ENCODE measurements around the gene DNMT3B. TPM values are rescaled to one million over a fixed set of nuclear protein-coding genes. Genes with fewer than 3 reads are reported as not detected.
"Not testable (repeated sequence)": the region's sequence is repeated elsewhere in the genome, so short reads cannot be mapped to it uniquely, and the experiment has no call there.

Gene DNMT3B
- total and polyA plus RNA-seq, 4 donors = 0.26 to 2.8 (median 0.60) TPM

DNA sequence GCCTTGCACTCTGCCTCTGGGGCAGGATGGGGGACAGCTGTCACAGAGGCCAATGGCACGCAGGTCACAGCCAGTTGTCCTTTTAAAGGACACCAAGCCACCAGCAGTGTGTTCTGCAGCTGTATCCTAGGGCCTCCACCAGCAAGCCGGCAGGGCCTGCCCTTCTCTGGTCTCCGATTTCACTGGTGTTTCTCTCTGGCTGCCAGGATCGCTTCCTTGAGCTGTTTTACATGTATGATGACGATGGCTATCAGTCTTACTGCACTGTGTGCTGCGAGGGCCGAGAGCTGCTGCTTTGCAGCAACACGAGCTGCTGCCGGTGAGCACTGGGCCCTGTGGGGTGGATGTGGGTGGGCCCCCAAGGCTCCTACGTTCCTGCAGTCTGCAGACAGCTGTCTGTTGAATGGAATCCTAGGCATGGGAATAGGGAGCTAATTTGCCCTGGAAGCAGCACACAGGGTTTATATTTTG is 34.8 kb downstream of the DNMT3B start:
- H3K4me1 ChIP-seq (ENCODE audit: control insufficient read depth in 4 of 4, insufficient read depth in 4 of 4, low read length in 3 of 4) = no peaks in the 10 kb centered on the region
- no peak overlapping the region for H3K27ac ChIP-seq (ENCODE audit: low read depth in 1 of 2, low read length in 2 of 2)
- H3K4me3 ChIP-seq (ENCODE audit: low read depth in 1 of 3, low read length in 3 of 3) = no peak overlapping the region
- H3K36me3 ChIP-seq (ENCODE audit: control insufficient read depth in 4 of 4, insufficient read depth in 3 of 4, low read depth in 1 of 4, low read length in 3 of 4) = peaks cover 0 to 7% (median 3%) of the 10 kb centered on the region in 4 donors
- H3K27me3 ChIP-seq (ENCODE audit: control insufficient read depth in 4 of 4, insufficient read depth in 4 of 4, low read length in 3 of 4) = no peaks in the 10 kb centered on the region
- DNase-seq (ENCODE audit: low spot score) = no peak
- no peaks in the 10 kb centered on the region for H3K9me3 ChIP-seq (ENCODE audit: control insufficient read depth in 4 of 4, low read length in 3 of 4)
- WGBS = 88% methylated on average over 10 of the region's 10 CpGs
- TF ChIP-seq GABPA (IDR thresholded peaks at IDR 0.05 in 1 of 2, conservative IDR thresholded peaks at IDR 0.05 in 1 of 2) = no peak
- TF ChIP-seq EGR1 (IDR thresholded peaks at IDR 0.05; ENCODE audit: low read depth in 2 of 2) = no peak
- TF ChIP-seq RXRA (IDR thresholded peaks at IDR 0.05) = peak; percentile 21 to 56
- no peak for TF ChIP-seq HNF4A (conservative IDR thresholded peaks at IDR 0.05)
- no peak overlapping the region for H3K9ac ChIP-seq (ENCODE audit: low read depth in 1 of 2, low read length in 2 of 2)

GRCh38 chr20:32797571-32797970 is 35.4 kb downstream of the DNMT3B start:
- H3K36me3 ChIP-seq (ENCODE audit: control insufficient read depth in 4 of 4, insufficient read depth in 3 of 4, low read depth in 1 of 4, low read length in 3 of 4); H3K4me3 ChIP-seq (ENCODE audit: low read depth in 1 of 3, low read length in 3 of 3); H3K9ac ChIP-seq (ENCODE audit: low read depth in 1 of 2, low read length in 2 of 2); DNase-seq (ENCODE audit: low spot score); H3K4me1 ChIP-seq (ENCODE audit: control insufficient read depth in 4 of 4, insufficient read depth in 4 of 4, low read length in 3 of 4); H3K27ac ChIP-seq (ENCODE audit: low read depth in 1 of 2, low read length in 2 of 2); H3K9me3 ChIP-seq (ENCODE audit: control insufficient read depth in 4 of 4, low read length in 3 of 4); H3K27me3 ChIP-seq (ENCODE audit: control insufficient read depth in 4 of 4, insufficient read depth in 4 of 4, low read length in 3 of 4): not testable (repeated sequence)
- WGBS = 96% methylated on average over 5 of the region's 5 CpGs

DNA sequence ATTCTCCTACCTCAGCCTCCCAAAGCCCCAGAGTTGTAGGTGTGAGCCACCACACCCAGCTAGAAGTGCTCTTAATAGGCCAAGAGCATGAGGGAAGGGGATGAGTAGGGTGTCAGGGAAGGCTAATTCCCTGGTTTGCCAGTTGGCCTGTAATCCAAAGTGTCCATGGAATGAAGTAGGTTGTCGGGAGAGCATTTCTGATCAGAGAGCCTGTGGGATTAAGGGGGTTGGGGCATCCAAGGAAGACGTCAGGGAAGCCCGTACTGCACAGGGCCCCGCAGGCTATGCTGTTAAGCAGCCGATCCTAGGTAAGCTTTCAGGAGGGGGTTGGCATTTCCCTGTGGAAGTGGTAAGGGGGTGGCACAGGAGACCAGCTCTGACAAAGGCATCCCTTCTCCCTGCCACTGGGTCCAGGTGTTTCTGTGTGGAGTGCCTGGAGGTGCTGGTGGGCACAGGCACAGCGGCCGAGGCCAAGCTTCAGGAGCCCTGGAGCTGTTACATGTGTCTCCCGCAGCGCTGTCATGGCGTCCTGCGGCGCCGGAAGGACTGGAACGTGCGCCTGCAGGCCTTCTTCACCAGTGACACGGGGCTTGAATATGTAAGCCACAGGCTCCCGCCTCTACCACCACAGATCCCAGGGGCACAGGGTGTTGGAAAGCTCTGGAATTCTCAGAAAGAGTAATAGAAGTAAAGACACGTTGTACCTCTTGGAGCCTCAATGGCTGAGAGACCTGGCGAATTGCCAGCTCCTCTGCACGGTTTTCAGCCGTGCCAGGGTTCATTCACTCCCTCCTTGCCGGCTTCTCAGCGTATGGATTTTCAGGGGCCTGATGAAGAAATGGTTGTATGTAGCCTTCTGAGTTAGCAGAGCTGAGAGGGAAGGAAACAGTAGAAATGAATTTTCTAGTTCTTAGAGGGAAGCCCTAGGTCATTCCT is 36.1 kb downstream of the DNMT3B start:
- no peaks in the 10 kb centered on the region for H3K9me3 ChIP-seq (ENCODE audit: control insufficient read depth in 4 of 4, low read length in 3 of 4)
- no peaks in the 10 kb centered on the region for H3K27me3 ChIP-seq (ENCODE audit: control insufficient read depth in 4 of 4, insufficient read depth in 4 of 4, low read length in 3 of 4)
- H3K4me3 ChIP-seq (ENCODE audit: low read depth in 1 of 3, low read length in 3 of 3) = no peak overlapping the region
- no peaks in the 10 kb centered on the region for H3K4me1 ChIP-seq (ENCODE audit: control insufficient read depth in 4 of 4, insufficient read depth in 4 of 4, low read length in 3 of 4)
- no peak overlapping the region for H3K9ac ChIP-seq (ENCODE audit: low read depth in 1 of 2, low read length in 2 of 2)
- peaks cover 0 to 12% (median 8%) of the 10 kb centered on the region in 4 donors for H3K36me3 ChIP-seq (ENCODE audit: control insufficient read depth in 4 of 4, insufficient read depth in 3 of 4, low read depth in 1 of 4, low read length in 3 of 4)
- 91% methylated on average over 23 of the region's 23 CpGs for WGBS
- TF ChIP-seq YY1 (IDR thresholded peaks at IDR 0.05) (no peak), RAD21 (IDR thresholded peaks at IDR 0.05) (no peak), FOXA2 (IDR thresholded peaks at IDR 0.05) (no peak), NR2F2 (IDR thresholded peaks at IDR 0.05) (no peak), TAF1 (conservative IDR thresholded peaks at IDR 0.05) (no peak), ATF3 (IDR thresholded peaks at IDR 0.05) (no peak), EGR1 (IDR thresholded peaks at IDR 0.05; ENCODE audit: low read depth in 2 of 2) (no peak), MAX (IDR thresholded peaks at IDR 0.05) (no peak), JUND (IDR thresholded peaks at IDR 0.05) (no peak), SP1 (IDR thresholded peaks at IDR 0.05) (no peak), HNF4A (conservative IDR thresholded peaks at IDR 0.05) (no peak)
- TF ChIP-seq, protein P1, sequence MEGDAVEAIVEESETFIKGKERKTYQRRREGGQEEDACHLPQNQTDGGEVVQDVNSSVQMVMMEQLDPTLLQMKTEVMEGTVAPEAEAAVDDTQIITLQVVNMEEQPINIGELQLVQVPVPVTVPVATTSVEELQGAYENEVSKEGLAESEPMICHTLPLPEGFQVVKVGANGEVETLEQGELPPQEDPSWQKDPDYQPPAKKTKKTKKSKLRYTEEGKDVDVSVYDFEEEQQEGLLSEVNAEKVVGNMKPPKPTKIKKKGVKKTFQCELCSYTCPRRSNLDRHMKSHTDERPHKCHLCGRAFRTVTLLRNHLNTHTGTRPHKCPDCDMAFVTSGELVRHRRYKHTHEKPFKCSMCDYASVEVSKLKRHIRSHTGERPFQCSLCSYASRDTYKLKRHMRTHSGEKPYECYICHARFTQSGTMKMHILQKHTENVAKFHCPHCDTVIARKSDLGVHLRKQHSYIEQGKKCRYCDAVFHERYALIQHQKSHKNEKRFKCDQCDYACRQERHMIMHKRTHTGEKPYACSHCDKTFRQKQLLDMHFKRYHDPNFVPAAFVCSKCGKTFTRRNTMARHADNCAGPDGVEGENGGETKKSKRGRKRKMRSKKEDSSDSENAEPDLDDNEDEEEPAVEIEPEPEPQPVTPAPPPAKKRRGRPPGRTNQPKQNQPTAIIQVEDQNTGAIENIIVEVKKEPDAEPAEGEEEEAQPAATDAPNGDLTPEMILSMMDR (IDR thresholded peaks at IDR 0.05; ENCODE audit: low read depth, low read length, missing input control) = no peak
- TF ChIP-seq, protein P2, sequence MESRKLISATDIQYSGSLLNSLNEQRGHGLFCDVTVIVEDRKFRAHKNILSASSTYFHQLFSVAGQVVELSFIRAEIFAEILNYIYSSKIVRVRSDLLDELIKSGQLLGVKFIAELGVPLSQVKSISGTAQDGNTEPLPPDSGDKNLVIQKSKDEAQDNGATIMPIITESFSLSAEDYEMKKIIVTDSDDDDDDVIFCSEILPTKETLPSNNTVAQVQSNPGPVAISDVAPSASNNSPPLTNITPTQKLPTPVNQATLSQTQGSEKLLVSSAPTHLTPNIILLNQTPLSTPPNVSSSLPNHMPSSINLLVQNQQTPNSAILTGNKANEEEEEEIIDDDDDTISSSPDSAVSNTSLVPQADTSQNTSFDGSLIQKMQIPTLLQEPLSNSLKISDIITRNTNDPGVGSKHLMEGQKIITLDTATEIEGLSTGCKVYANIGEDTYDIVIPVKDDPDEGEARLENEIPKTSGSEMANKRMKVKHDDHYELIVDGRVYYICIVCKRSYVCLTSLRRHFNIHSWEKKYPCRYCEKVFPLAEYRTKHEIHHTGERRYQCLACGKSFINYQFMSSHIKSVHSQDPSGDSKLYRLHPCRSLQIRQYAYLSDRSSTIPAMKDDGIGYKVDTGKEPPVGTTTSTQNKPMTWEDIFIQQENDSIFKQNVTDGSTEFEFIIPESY (IDR thresholded peaks at IDR 0.05) = no peak
- H3K27ac ChIP-seq (ENCODE audit: low read depth in 1 of 2, low read length in 2 of 2) = no peak overlapping the region
- DNase-seq (ENCODE audit: low spot score) = no peak
